Activated T-cell treated with anti-CD3 and anti-CD28 coated beads, Interleukin-2, amount 50 U/mL, for 4 hours (primary cell): ENCODE results near the gene BEND6. TPM values are rescaled to one million over a fixed set of nuclear protein-coding genes. Genes with fewer than 3 reads are reported as not detected.
"Not testable (repeated sequence)": the region's sequence is repeated elsewhere in the genome, so short reads cannot be mapped to it uniquely, and the experiment has no call there.

Experiments used
- ATAC-seq, 2 donors: fragments of 200-7000 bp; cut with Tn5 transposase; one replicate each; pipeline ENCODE4 v1.10.0; 2021
- DNase-seq: peaks from one replicate; pipeline ENCODE4 v3.0.0-alpha.2; 2020
- H3K27me3 Mint-ChIP-seq: one replicate; pipeline ENCODE4 v1.8.0; 2021; ENCODE audit warnings: low read depth, mixed read lengths
- H3K36me3 Mint-ChIP-seq: one replicate; pipeline ENCODE4 v1.8.0; 2022; ENCODE audit warnings: mixed read lengths; ENCODE audit not compliant: insufficient read depth
- H3K4me1 Mint-ChIP-seq: one replicate; pipeline ENCODE4 v1.8.0; 2021; ENCODE audit warnings: low read depth, mixed read lengths
- H3K4me3 Mint-ChIP-seq: one replicate; pipeline ENCODE4 v1.8.0; 2021; ENCODE audit warnings: mild to moderate bottlenecking, moderate library complexity, mixed read lengths
- H3K9me3 Mint-ChIP-seq: one replicate; pipeline ENCODE4 v1.8.0; 2021; ENCODE audit warnings: mixed read lengths
- total RNA-seq, 3 donors: library from RNA; stranded (reverse); gene quantifications; one replicate each; pipeline ENCODE4 v1.2.1, GENCODE V29; 2021

BEND6 gene
- total RNA-seq, 3 donors from 2014 or later, result 0.05 TPM; not detected in 2

DNA sequence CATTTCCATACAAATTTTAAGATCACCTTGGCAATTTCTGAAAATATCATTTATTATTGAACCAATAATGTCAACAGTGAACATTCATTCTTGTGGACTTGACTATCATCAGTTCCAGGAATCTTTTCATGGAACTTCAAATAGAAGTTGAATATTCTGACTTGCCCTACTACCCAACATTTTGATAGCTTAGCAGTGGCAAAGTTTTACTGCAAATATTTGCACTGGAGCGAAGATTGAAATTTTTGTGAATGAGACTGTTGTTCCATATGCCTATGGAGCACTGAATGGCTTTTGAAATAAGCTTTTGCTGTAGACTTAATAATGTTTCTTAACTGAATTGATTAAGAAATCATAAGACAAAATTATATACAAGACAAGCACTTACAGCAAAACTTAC, 23.6 kb downstream of the BEND6 start:
- H3K4me3 Mint-ChIP-seq, result no peak overlapping the region
- H3K9me3 Mint-ChIP-seq, result peaks cover 12% of the 10 kb centered on the region
- ATAC-seq, result no peak
- DNase-seq, result no peak
- H3K4me1 Mint-ChIP-seq, result no peaks in the 10 kb centered on the region
- no peaks in the 10 kb centered on the region for H3K36me3 Mint-ChIP-seq
- peaks cover 5% of the 10 kb centered on the region for H3K27me3 Mint-ChIP-seq

DNA sequence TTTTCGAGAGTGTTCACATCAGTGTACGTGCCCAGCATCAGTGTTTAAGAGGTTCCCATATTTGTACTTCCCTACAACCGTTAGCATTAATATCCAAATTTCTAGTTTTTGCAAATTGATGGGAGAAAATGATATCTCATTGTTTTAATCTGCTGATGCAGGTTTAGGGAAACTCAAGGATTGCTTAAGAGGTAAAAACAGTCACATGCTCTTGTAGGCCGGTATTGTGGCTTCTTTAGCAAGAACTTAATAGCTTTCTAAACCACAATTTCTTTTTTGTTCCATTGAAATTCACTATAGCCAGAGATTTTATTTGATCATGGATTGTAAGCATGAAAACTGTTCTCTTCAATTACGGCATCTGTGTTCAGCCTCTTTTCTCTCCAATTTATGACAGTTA, 29.5 kb downstream of the BEND6 start:
- DNase-seq (no peak), ATAC-seq (no peak)
- Mint-ChIP-seq H3K9me3 (no peaks in the 10 kb centered on the region), H3K27me3 (peaks cover 17% of the 10 kb centered on the region), H3K36me3 (no peaks in the 10 kb centered on the region), H3K4me3 (no peak overlapping the region), H3K4me1 (no peaks in the 10 kb centered on the region)

DNA sequence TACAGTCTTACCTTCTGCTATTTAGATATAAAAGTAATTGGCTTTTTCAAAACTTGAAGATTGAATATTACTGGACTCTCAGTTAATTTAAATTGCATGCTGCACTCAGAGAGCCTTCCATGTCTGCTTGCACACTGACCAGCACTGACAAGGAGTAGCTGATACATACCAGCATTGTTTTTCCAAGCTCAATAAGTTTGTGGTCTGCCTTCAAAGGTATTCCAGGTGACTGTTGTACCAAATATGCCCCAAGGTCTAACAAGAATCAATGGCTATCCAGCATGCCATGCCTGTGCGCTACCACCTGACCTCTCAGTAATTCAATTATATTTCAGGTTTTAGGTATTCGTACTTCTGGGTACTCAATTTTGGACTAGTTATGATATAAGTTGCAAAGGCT, 30.0 kb downstream of the BEND6 start:
- Mint-ChIP-seq H3K4me3 (no peak overlapping the region), H3K9me3 (no peaks in the 10 kb centered on the region), H3K27me3 (peaks cover 22% of the 10 kb centered on the region), H3K36me3 (no peaks in the 10 kb centered on the region), H3K4me1 (no peaks in the 10 kb centered on the region)
- ATAC-seq, result no peak
- DNase-seq, result no peak

DNA sequence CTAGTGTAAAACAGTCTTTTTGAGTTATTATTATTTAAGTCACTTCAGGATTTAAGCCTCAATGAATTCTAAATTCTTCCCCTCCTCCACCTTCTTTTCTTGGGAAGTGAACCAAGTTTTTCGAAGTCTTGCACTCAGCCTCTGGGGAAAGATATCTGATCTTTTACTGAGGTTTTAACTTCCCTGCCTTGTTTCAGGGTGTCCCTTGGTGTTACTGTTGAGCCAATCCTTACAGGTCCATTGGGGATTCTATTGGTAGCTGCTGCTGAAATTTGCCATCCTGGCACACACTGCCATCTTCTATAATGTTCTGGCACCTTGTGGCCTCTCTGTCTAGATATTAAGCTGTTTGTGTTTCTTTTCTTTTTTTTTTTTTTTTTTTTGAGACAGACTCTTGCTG, 31.7 kb downstream of the BEND6 start:
- no peaks in the 10 kb centered on the region for H3K4me1 Mint-ChIP-seq
- ATAC-seq (no peak), DNase-seq (no peak)
- H3K36me3 Mint-ChIP-seq, result no peaks in the 10 kb centered on the region
- H3K4me3 Mint-ChIP-seq, result no peak overlapping the region
- H3K27me3 Mint-ChIP-seq, result peaks cover 30% of the 10 kb centered on the region
- H3K9me3 Mint-ChIP-seq, result no peaks in the 10 kb centered on the region

DNA sequence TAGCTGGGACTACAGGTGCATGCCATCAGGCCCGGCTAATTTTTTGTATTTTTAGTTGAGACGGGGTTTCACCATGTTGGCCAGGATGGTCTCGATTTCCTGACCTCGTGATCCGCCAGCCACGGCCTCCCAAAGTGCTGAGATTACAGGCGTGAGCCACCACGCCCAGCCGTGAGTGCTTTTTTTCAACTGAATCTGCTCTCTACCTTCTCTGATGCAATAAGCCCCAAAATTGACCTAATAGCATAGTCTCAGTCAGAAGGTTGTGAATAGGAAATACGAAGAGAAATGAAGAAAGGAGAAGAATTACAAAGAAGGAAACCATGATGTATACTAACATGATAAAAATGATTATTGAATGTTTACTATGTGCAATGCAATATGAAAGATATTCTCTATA, 33.2 kb downstream of the BEND6 start:
- Mint-ChIP-seq H3K4me3 (no peak overlapping the region), H3K4me1 (no peaks in the 10 kb centered on the region), H3K36me3 (no peaks in the 10 kb centered on the region), H3K27me3 (peaks cover 41% of the 10 kb centered on the region), H3K9me3 (no peaks in the 10 kb centered on the region)
- no peak for DNase-seq
- no peak for ATAC-seq

DNA sequence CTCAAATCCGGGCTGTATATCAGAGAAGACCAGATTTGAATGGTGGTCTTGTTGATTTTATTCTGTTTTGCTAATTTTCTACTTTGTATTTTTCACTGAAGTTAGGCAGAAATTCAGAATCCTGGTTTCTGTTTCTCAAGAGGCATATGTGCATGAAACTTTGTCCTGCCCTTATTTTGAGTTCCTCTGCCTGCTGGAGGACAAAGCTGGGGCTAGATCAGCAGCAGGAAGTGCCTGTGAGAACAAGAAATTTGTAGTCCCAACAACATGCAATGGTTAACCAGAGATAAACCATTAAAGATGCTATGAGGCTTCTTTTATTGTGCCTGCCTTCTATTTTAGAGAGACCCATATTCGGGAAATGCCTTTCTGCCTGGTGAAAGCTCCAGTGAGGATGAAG, 37.1 kb downstream of the BEND6 start:
- no peak for ATAC-seq
- no peaks in the 10 kb centered on the region for H3K36me3 Mint-ChIP-seq
- no peaks in the 10 kb centered on the region for H3K4me1 Mint-ChIP-seq
- H3K9me3 Mint-ChIP-seq, result no peaks in the 10 kb centered on the region
- no peak overlapping the region for H3K4me3 Mint-ChIP-seq
- H3K27me3 Mint-ChIP-seq, result peaks cover 32% of the 10 kb centered on the region
- no peak for DNase-seq

DNA sequence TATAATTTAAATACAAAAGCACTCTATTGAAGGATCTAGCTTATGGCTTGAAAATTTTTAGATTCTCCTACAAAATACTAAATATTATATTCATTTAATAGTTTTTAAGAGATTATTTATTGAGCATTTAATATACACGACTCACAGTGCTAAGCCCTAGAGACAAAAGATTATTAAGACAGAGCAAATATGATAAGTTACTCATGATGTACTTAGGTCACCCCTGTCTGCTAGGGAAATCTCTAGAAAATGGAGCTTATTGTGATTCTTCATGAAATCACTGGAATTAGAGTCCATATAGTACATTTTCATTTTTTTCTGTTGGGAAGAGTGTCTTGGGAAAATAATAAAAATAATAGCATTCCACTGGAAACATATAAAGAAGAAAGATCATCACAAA, 37.8 kb downstream of the BEND6 start:
- Mint-ChIP-seq H3K4me1 (no peaks in the 10 kb centered on the region), H3K27me3 (peaks cover 29% of the 10 kb centered on the region), H3K4me3 (no peak overlapping the region), H3K9me3 (no peaks in the 10 kb centered on the region), H3K36me3 (no peaks in the 10 kb centered on the region)
- DNase-seq, result no peak
- no peak for ATAC-seq

DNA sequence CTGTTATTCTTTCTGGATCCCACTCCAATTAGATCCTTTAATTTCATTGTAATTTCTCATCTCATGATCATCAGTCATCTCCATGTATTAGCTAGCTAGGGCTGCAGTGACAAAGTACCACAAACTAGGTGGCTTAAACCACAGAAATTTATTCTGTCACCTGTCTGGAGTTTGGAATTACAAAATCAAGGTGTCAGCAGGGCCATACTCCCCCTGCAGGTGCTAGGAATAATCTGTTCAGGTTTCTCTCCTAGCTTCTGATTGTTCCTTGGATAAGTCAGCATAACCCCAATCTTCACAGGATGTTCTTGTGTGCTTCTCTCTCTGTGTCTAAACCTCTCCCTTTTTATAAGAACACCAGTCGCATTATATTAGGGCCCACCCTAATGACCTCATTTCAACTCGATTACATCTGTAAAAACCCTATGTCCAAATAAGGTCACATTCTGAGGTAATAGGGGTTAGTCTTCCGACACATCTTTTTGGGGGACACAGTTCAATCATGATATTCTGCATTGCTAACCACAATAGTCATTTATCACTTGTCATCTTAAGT, 40.5 kb downstream of the BEND6 start:
- no peak for DNase-seq

DNA sequence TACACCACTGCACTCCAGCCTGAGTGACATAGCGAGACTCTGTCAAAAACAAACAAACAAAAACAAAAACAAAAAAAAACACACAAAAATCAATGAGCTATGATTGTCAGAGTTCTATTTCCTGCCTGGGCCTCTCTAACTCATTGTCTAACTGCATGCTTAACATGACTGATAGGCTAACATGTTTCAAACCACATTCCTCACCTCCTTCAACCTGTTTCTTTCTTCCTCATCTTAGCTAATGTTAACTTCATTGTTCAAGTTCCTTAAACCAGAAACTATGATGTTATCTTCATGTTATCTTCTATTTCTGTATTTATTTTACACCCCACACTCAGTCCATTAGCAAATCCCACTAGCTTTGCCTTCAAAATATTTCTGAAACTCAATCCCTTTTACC, 41.5 kb downstream of the BEND6 start:
- no peak for DNase-seq
- no peak for ATAC-seq
- Mint-ChIP-seq H3K4me1 (no peaks in the 10 kb centered on the region), H3K9me3 (peaks cover 9% of the 10 kb centered on the region), H3K4me3 (no peak overlapping the region), H3K27me3 (peaks cover 23% of the 10 kb centered on the region), H3K36me3 (no peaks in the 10 kb centered on the region)

More for the DNA sequence above, 40.5 kb downstream of the BEND6 start:
- H3K36me3 Mint-ChIP-seq, result no peaks in the 10 kb centered on the region
- no peak overlapping the region for H3K4me3 Mint-ChIP-seq
- H3K27me3 Mint-ChIP-seq, result peaks cover 25% of the 10 kb centered on the region
- peaks cover 9% of the 10 kb centered on the region for H3K9me3 Mint-ChIP-seq
- no peaks in the 10 kb centered on the region for H3K4me1 Mint-ChIP-seq
- no peak for ATAC-seq

DNA sequence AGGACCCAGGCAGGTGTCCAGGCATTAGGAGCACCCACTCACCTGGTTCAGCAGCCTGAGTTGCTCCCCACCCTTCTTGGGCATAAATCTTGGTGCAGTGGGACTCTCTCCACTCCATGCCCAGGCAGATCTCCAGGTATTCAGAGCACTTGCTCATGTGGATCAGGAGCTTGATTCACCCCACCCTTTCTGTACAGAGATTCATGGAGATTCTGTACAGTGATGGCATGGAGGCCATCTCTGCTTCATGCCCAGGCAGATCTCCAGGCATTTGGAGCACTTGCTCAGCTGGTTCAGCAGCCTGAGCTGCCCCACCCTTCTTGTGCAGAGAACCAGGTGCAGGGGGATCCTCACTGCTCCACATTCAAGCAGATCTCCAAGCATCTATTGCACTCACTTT, 44.1 kb downstream of the BEND6 start:
- ATAC-seq (no peak), DNase-seq (no peak)
- Mint-ChIP-seq H3K4me1 (no peaks in the 10 kb centered on the region), H3K27me3 (peaks cover 14% of the 10 kb centered on the region), H3K36me3 (no peaks in the 10 kb centered on the region), H3K9me3 (peaks cover 9% of the 10 kb centered on the region), H3K4me3 (no peak overlapping the region)

DNA sequence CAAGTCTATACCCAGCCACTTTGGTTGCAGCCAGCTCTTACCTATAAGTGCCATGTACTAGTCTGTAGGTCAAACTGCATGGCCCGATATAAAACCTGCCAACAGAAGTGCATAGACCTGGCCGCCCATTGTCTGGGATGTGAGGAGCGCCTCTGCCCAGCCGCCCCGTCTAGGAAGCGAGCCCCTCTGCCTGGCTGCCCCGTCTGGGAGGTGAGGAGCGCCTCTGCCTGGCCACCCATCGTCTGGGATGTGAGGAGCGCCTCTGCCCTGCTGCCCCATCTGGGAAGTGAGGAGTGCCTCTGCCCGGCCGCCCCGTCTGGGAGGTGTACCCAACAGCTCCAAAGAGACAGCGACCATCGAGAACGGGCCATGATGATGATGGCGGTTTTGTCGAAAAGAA, 44.8 kb downstream of the BEND6 start:
- peaks cover 14% of the 10 kb centered on the region for H3K27me3 Mint-ChIP-seq
- H3K9me3 Mint-ChIP-seq, H3K4me3 Mint-ChIP-seq, H3K4me1 Mint-ChIP-seq, DNase-seq, H3K36me3 Mint-ChIP-seq, ATAC-seq: not testable (repeated sequence)

DNA sequence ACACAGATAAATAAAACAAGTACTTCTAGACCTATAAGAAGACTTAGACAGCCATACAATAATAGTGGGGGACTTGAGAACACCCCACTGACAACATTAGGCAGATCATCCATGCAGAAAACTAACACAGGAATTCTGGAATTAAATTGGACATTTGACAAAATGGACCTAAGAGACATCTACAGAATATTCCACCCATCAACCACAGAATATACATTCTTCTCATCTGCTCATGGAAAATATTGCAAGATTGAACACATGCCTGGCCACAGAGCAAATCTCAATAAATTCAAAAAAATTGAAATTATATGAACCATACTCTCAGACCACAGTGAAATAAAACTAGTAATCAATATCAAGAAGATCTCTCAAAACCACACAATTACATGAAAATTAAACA, 47.3 kb downstream of the BEND6 start:
- no peak for ATAC-seq
- no peak for DNase-seq
- Mint-ChIP-seq H3K27me3 (peaks cover 14% of the 10 kb centered on the region), H3K4me3 (no peak overlapping the region), H3K4me1 (no peaks in the 10 kb centered on the region), H3K36me3 (no peaks in the 10 kb centered on the region), H3K9me3 (peaks cover 9% of the 10 kb centered on the region)

DNA sequence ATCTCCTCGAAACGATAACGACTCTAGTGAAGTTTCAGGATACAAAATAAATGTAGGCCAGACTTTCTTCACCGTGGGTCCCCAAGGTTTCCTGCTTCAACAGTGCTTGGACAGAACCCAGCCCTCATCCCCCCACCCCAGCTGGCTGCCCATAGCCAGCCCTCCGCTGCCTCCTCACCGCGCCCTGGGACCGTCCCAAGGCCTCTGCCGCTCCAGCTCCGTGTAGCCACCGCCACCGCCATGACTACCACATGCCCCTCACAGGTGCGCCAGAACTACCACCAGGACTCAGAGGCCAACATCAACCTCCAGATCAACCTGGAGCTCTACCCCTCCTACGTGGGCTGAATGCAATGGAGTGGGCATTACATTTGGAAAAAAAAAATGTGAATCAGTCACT, 49.4 kb downstream of the BEND6 start:
- Mint-ChIP-seq H3K36me3 (no peaks in the 10 kb centered on the region), H3K9me3 (no peaks in the 10 kb centered on the region), H3K4me3 (no peak overlapping the region), H3K27me3 (peaks cover 13% of the 10 kb centered on the region), H3K4me1 (no peaks in the 10 kb centered on the region)
- ATAC-seq (no peak), DNase-seq (no peak)

DNA sequence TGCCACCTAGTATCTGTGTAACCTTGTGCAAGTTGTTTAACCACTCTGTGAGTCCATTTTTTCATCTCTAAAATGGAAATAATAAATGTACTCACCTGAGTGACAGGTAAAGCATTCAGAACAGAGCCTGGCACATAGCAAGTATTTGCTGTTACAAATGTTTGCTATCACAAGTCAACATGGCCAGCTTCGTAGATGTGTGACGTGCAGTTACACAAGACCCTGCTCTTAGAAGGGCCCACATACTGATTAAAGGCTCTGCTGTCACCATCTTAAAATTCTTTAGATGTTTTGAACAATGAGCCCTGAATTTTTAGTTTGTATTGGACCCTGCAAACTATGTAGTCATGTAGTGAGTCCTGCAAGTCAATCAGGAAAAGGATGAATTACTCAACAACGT, 51.2 kb downstream of the BEND6 start:
- ATAC-seq (no peak), DNase-seq (no peak)
- H3K4me1 Mint-ChIP-seq, result no peaks in the 10 kb centered on the region
- peaks cover 8% of the 10 kb centered on the region for H3K27me3 Mint-ChIP-seq
- no peak overlapping the region for H3K4me3 Mint-ChIP-seq
- H3K36me3 Mint-ChIP-seq, result no peaks in the 10 kb centered on the region
- no peaks in the 10 kb centered on the region for H3K9me3 Mint-ChIP-seq

DNA sequence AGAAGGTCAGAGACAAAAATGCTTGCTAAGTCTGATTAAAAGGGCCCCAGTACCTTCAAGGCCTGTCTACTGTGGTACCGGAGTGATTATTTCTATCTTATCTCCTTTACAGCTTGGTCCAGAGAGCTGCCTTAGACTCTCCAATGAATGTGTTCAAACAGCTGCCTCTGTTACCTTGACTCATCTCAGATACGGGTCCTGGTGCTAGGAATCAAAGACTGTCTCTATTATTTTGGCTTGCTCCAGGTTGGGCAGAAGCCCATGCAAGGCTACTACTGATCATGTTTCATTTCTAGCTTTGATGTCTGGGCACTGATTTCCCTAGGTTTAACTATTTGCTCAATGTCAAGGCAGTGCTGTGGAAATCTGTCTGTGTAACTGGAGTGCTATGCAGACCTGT, 53.2 kb downstream of the BEND6 start:
- H3K4me1 Mint-ChIP-seq, ATAC-seq, DNase-seq, H3K36me3 Mint-ChIP-seq, H3K4me3 Mint-ChIP-seq, H3K9me3 Mint-ChIP-seq, H3K27me3 Mint-ChIP-seq: not testable (repeated sequence)

DNA sequence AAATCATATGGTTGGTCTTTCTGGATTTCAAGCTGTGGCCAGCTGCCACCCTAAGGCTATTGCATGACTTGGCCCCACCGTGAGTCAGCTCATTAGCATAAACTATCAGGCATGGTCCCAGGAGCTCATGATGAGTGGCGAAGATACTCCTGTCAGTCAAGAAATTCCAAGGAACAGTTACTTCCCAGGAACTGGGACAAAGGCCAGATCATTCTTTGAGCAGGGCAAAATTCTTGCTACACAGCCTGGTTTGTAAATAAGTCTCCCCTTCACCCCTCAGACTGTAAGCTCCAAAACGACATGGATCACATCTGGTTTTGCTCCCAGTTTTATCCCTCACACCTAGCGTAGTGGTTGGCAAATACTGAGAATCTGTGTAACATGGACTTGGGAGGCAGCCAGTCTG, 58.6 kb downstream of the BEND6 start:
- no peaks in the 10 kb centered on the region for H3K9me3 Mint-ChIP-seq
- DNase-seq (no peak), ATAC-seq (no peak)
- H3K4me1 Mint-ChIP-seq, result no peaks in the 10 kb centered on the region
- H3K27me3 Mint-ChIP-seq, result peaks cover 5% of the 10 kb centered on the region
- H3K36me3 Mint-ChIP-seq, result no peaks in the 10 kb centered on the region
- H3K4me3 Mint-ChIP-seq, result no peak overlapping the region
